A549 (cell line): ENCODE data around the gene DNMT3L. TPM values are rescaled to one million over a fixed set of nuclear protein-coding genes. Genes with fewer than 3 reads are reported as not detected.

Source experiments
- ATAC-seq, 2 experiments: fragments of 200-7000 bp in 1 of 2; fragments of >200 bp in 1 of 2; cut with Nextera tagmentation in 1 of 2; cut with Tn5 transposase in 1 of 2; 3 replicates each; pipeline versions ENCODE4 v1.8.0 to v1.9.1; 2018 to 2020; ENCODE audit warnings: mild to moderate bottlenecking in 1 of 2, moderate library complexity in 1 of 2
- CTCF ChIA-PET: fragments of 300-600 bp; sonication (Branson Sonifier 250); formaldehyde crosslinking; extraction: SDS; loops from one replicate; lab custom pipeline; 2021; ENCODE audit warnings: antibody characterized with exemption, inconsistent platforms; lab: Yijun Ruan, JAX
- POLR2A ChIA-PET: fragments of 350-600 bp; formaldehyde crosslinking; extraction: SDS; loops from one replicate; lab custom pipeline; 2021; ENCODE audit warnings: antibody characterized with exemption, inconsistent platforms; lab: Yijun Ruan, JAX
- DNase-seq, 2 experiments: peaks; one replicate each; pipeline versions ENCODE4 v3.0.0 to v3.0.0-alpha.2; 2011 to 2016; ENCODE audit warnings: low read depth in 1 of 2, low spot score in 1 of 2
- FAIRE-seq: peaks from 2 replicates; lab custom pipeline; 2011; peaks lifted over from hg19 to GRCh38; lab: Jason Lieb, UNC
- H3K27ac ChIP-seq, 2 experiments: fragments of >200 bp; sonication (Bioruptor Twin); formaldehyde crosslinking; 3 replicates each; pipeline ENCODE4 v1.5.1; 2016 to 2017
- H3K4me1 ChIP-seq: fragments of >200 bp; sonication (Bioruptor Twin); formaldehyde crosslinking; 3 replicates; pipeline ENCODE4 v1.6.1; 2016
- H3K4me2 ChIP-seq: fragments of >200 bp; sonication (Bioruptor Twin); formaldehyde crosslinking; 3 replicates; pipeline ENCODE4 v1.6.1; 2016
- H3K4me3 ChIP-seq: fragments of >200 bp; sonication (Bioruptor Twin); formaldehyde crosslinking; 3 replicates; pipeline ENCODE4 v1.5.1; 2016
- H3K9me3 ChIP-seq: fragments of >200 bp; sonication (Bioruptor Twin); formaldehyde crosslinking; 3 replicates; pipeline ENCODE4 v1.6.1; 2016
- ATOH8 ChIP-seq: fragments of 250-450 bp; sonication (Bioruptor Pico); IDR thresholded peaks from 2 replicates; pipeline ENCODE4 v1.5.0; 2020; ENCODE audit warnings: low read depth, mild to moderate bottlenecking, moderate library complexity
- BHLHE40 ChIP-seq: IDR thresholded peaks from 2 replicates; pipeline ENCODE4 v1.6.1; 2012; ENCODE audit warnings: low read depth, low read length, inconsistent platforms
- CEBPB ChIP-seq, 2 experiments: fragments of >200 bp in 1 of 2; sonication (Bioruptor Twin) in 1 of 2; formaldehyde crosslinking in 1 of 2; IDR thresholded peaks; 2 replicates each; pipeline ENCODE4 v1.6.1; 2012 to 2016
- CTCF ChIP-seq: fragments of >200 bp; sonication (Bioruptor Twin); formaldehyde crosslinking; IDR thresholded peaks from 3 replicates; pipeline ENCODE4 v1.5.1; 2016
- E2F6 ChIP-seq: IDR thresholded peaks from 2 replicates; pipeline ENCODE4 v1.6.1; 2012; ENCODE audit warnings: low read depth, borderline replicate concordance
- ESRRA ChIP-seq: fragments of 150-350 bp; IDR thresholded peaks from 2 replicates; pipeline ENCODE4 v1.6.1; 2014; ENCODE audit warnings: mild to moderate bottlenecking, low read length, borderline replicate concordance
- FOXS1 ChIP-seq: fragments of 250-450 bp; sonication (Bioruptor Pico); IDR thresholded peaks from 2 replicates; pipeline ENCODE4 v1.5.0; 2020; ENCODE audit warnings: mild to moderate bottlenecking, moderate library complexity
- GATA3 ChIP-seq: IDR thresholded peaks from 2 replicates; pipeline ENCODE4 v1.6.1; 2012; ENCODE audit warnings: borderline replicate concordance
- HDAC2 ChIP-seq: fragments of 200-600 bp; sonication (generic); IDR thresholded peaks from 2 replicates; pipeline ENCODE4 v1.6.1; 2016
- HOXB5 ChIP-seq: fragments of 250-450 bp; sonication (Bioruptor Pico); IDR thresholded peaks from 2 replicates; pipeline ENCODE4 v1.5.0; 2020; ENCODE audit warnings: mild to moderate bottlenecking, moderate library complexity
- JUNB ChIP-seq: fragments of >200 bp; sonication (Bioruptor Twin); formaldehyde crosslinking; IDR thresholded peaks from 2 replicates; pipeline ENCODE4 v1.6.1; 2016
- KDM1A ChIP-seq: fragments of 200-600 bp; sonication (generic); IDR thresholded peaks from 2 replicates; pipeline ENCODE4 v1.6.1; 2016; ENCODE audit warnings: low read depth, mild to moderate bottlenecking
- POLR2AphosphoS2 ChIP-seq: conservative IDR thresholded peaks from 2 replicates; pipeline ENCODE4 v1.6.1; 2012; ENCODE audit warnings: low read length, improper control_type of control experiment, inconsistent platforms
- RAD21 ChIP-seq, 2 experiments: fragments of >200 bp in 1 of 2; sonication (Bioruptor Twin) in 1 of 2; formaldehyde crosslinking in 1 of 2; IDR thresholded peaks in 1 of 2; conservative IDR thresholded peaks in 1 of 2; 2 replicates in 1 of 2; 3 replicates in 1 of 2; pipeline ENCODE4 v1.6.1; 2012 to 2018; ENCODE audit warnings: inconsistent platforms in 1 of 2
- REST ChIP-seq: fragments of 200-600 bp; sonication (generic); IDR thresholded peaks from 2 replicates; pipeline ENCODE4 v1.6.1; 2016; ENCODE audit warnings: antibody characterized with exemption, mild to moderate bottlenecking, moderate library complexity
- RFX5 ChIP-seq: fragments of 450-650 bp; IDR thresholded peaks from 2 replicates; pipeline ENCODE4 v1.7.1; 2014; ENCODE audit warnings: antibody characterized with exemption, mild to moderate bottlenecking, moderate library complexity
- RNF2 ChIP-seq: fragments of 200-600 bp; sonication (generic); IDR thresholded peaks from 2 replicates; pipeline ENCODE4 v1.6.1; 2016; ENCODE audit warnings: low read depth, mild to moderate bottlenecking, antibody characterized with exemption, moderate library complexity, borderline replicate concordance
- SMC3 ChIP-seq: fragments of >200 bp; sonication (Bioruptor Twin); formaldehyde crosslinking; IDR thresholded peaks from 3 replicates; pipeline ENCODE4 v1.6.1; 2018; ENCODE audit warnings: inconsistent platforms
- ZC3H11A ChIP-seq: fragments of 450-650 bp; IDR thresholded peaks from 2 replicates; pipeline ENCODE4 v1.6.1; 2014; ENCODE audit warnings: antibody characterized with exemption, mild to moderate bottlenecking
- ZNF302 ChIP-seq: fragments of 250-450 bp; sonication (Bioruptor Pico); IDR thresholded peaks from 2 replicates; pipeline ENCODE4 v1.9.0; 2021; ENCODE audit warnings: inconsistent platforms, mild to moderate bottlenecking, moderate library complexity
- WGBS: methylation state at CpG from one replicate; pipeline ENCODE4 v1.1.6; 2017; ENCODE audit errors: missing lambda C conversion rate; 5-methylcytosine and 5-hydroxymethylcytosine counted together
- polyA plus RNA-seq, 4 experiments: library from polyadenylated mRNA; depleted of rRNA in 3 of 4; stranded (reverse); fragments of >200 nt; fragmentation: RNase III in 1 of 4; extraction: RNeasy Plus Mini Kit Qiagen cat#74134 plus additional on column Dnase treatment in 1 of 4; gene quantifications; 2 replicates in 3 of 4; 3 replicates in 1 of 4; pipeline ENCODE4 v1.2.3, GENCODE V29; 2011 to 2017

The DNMT3L gene
- polyA plus RNA-seq, 2 of the 4 experiments (the other 2 are of a cell fraction), result not detected

GRCh38 chr21:44298301-44298700, 36.6 kb upstream of the DNMT3L start:
- ATAC-seq (no peak), DNase-seq (no peak), FAIRE-seq (no peak)
- ChIA-PET CTCF (interaction anchor here (0.6 to 2.2 kb wide), 11 partner anchors 11 to 509 kb away, joined by 3 to 11 read pairs (median 5); partner anchors contain the start of genes AIRE and DNMT3L), POLR2A (no interaction called here)
- Histone ChIP-seq H3K9me3 (no peaks in the 10 kb centered on the region), H3K4me1 (peaks cover 28% of the 10 kb centered on the region), H3K4me3 (no peak overlapping the region), H3K4me2 (peak overlapping the region; percentile 67; the same call in 2 of the 3 replicates), H3K27ac (no peak overlapping the region)
- TF ChIP-seq REST, result no peak
- TF ChIP-seq JUNB, result no peak
- TF ChIP-seq ZNF302 (CRISPR knock-in tag), result no peak
- no peak for TF ChIP-seq POLR2AphosphoS2
- TF ChIP-seq RFX5, result no peak
- WGBS, result 91% methylated on average over 2 of the region's 2 CpGs

GRCh38 chr21:44297525-44298290, 36.0 kb upstream of the DNMT3L start:
- no peak for FAIRE-seq
- ChIA-PET CTCF (interaction anchor here (0.6 to 2.2 kb wide), 13 partner anchors 9 to 510 kb away, joined by 3 to 11 read pairs (median 5); partner anchors contain the start of genes AIRE and DNMT3L), POLR2A (no interaction called here)
- peak; percentile 81 to 85 for DNase-seq
- H3K4me2 ChIP-seq, result peak overlapping the region; percentile 67
- peak; percentile 46 to 78; a peak in 5 of 6 replicates for ATAC-seq
- WGBS, result 17% methylated on average over 6 of the region's 22 CpGs
- no peak overlapping the region for H3K27ac ChIP-seq
- no peak overlapping the region for H3K4me3 ChIP-seq
- TF ChIP-seq CEBPB (IDR thresholded peaks at IDR 0.05), result peak in 1 of 2 experiments; percentile 36; a peak in 1 of 4 replicates
- TF ChIP-seq E2F6, result no peak
- peak; percentile 66 for TF ChIP-seq SMC3
- no peak for TF ChIP-seq HDAC2
- peak; percentile 67 for TF ChIP-seq CTCF
- peak; percentile 77 to 81 for TF ChIP-seq RAD21 (conservative IDR thresholded peaks at IDR 0.05 in 1 of 2, IDR thresholded peaks at IDR 0.05 in 1 of 2)
- TF ChIP-seq ZC3H11A, result no peak
- peaks cover 28% of the 10 kb centered on the region for H3K4me1 ChIP-seq
- H3K9me3 ChIP-seq, result no peaks in the 10 kb centered on the region

- CTCF ChIA-PET, result interaction anchor here (0.7 to 2.2 kb wide), 9 partner anchors 9 to 38 kb away, joined by 3 to 11 read pairs (median 6); partner anchors contain the start of genes AIRE and DNMT3L
- FAIRE-seq, result no peak
Observed at GRCh38 chr21:44296916-44297315, 35.2 kb upstream of the DNMT3L start.

More at GRCh38 chr21:44296916-44297315, 35.2 kb upstream of the DNMT3L start:
- Histone ChIP-seq H3K9me3 (no peaks in the 10 kb centered on the region), H3K4me3 (no peak overlapping the region), H3K4me1 (peaks cover 28% of the 10 kb centered on the region), H3K4me2 (no peak overlapping the region), H3K27ac (no peak overlapping the region)
- 56% methylated on average over 9 of the region's 13 CpGs for WGBS
- TF ChIP-seq HOXB5 (CRISPR knock-in tag), result no peak
- no peak for TF ChIP-seq RFX5
- TF ChIP-seq GATA3, result no peak
- TF ChIP-seq RNF2, result no peak
- no peak for TF ChIP-seq E2F6
- no peak for TF ChIP-seq FOXS1 (CRISPR knock-in tag)
- TF ChIP-seq ESRRA, result no peak
- no peak for TF ChIP-seq BHLHE40
- no peak for TF ChIP-seq ATOH8 (CRISPR knock-in tag)
- TF ChIP-seq KDM1A, result no peak
- TF ChIP-seq RAD21 (conservative IDR thresholded peaks at IDR 0.05 in 1 of 2, IDR thresholded peaks at IDR 0.05 in 1 of 2), result no peak
- POLR2A ChIA-PET, result no interaction called here
- DNase-seq (no peak), ATAC-seq (no peak)
